SK-N-SH treated with all-trans-retinoic acid at 6 μM for 48 hours (cell line): Measurements from ENCODE around the gene PLS3.
"Not testable (repeated sequence)": the region's sequence is repeated elsewhere in the genome, so short reads cannot be mapped to it uniquely, and the experiment has no call there.

Experiments
- BACH2 ChIP-seq: fragments of 250-450 bp; sonication (Bioruptor Pico); IDR thresholded peaks from 2 replicates; pipeline ENCODE4 v1.9.0; 2021; ENCODE audit warnings: mild to moderate bottlenecking, borderline replicate concordance
- ESRRG ChIP-seq: fragments of 250-450 bp; sonication (Bioruptor Pico); IDR thresholded peaks from 2 replicates; pipeline ENCODE4 v1.6.1; 2021; ENCODE audit warnings: mild to moderate bottlenecking
- SNAI2 ChIP-seq: fragments of 250-450 bp; sonication (Bioruptor Pico); IDR thresholded peaks from 2 replicates; pipeline ENCODE4 v1.5.0; 2020; ENCODE audit warnings: mild to moderate bottlenecking, moderate library complexity
- ZFP30 ChIP-seq: fragments of 450-650 bp; formaldehyde crosslinking; IDR thresholded peaks from 2 replicates; pipeline ENCODE4 v1.5.0; 2022; ENCODE audit warnings: mild to moderate bottlenecking, moderate library complexity
- TF ChIP-seq, protein P1 (sequence below): fragments of 250-450 bp; sonication (Bioruptor Pico); IDR thresholded peaks from 2 replicates; pipeline ENCODE4 v1.8.0; 2020; ENCODE audit warnings: mild to moderate bottlenecking, moderate library complexity, borderline replicate concordance
- TF ChIP-seq, protein P2 (sequence below): fragments of 250-450 bp; sonication (Bioruptor Pico); IDR thresholded peaks from 2 replicates; pipeline ENCODE4 v1.8.0; 2021; ENCODE audit warnings: low read depth, mild to moderate bottlenecking, moderate library complexity, borderline replicate concordance

DNA sequence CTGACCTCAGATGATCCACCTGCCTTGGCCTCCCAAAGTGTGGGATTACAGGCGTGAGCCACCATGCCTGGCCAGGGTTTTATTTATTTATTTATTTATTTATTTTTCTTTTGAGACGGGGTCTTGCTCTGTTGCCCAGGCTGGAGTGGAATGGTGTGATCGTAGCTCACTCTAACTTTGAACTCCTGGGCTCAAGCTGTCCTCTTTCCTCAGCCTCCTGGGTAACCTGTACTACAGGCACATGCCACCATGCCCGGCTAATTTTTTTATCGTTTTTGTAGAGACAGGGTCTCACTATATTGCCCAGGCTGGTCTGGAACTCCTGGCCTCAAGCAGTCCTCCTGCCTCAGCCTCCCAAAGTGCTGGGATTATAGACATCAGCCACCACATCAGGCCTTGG is 72.4 kb downstream of the PLS3 start:
- TF ChIP-seq, protein P1, sequence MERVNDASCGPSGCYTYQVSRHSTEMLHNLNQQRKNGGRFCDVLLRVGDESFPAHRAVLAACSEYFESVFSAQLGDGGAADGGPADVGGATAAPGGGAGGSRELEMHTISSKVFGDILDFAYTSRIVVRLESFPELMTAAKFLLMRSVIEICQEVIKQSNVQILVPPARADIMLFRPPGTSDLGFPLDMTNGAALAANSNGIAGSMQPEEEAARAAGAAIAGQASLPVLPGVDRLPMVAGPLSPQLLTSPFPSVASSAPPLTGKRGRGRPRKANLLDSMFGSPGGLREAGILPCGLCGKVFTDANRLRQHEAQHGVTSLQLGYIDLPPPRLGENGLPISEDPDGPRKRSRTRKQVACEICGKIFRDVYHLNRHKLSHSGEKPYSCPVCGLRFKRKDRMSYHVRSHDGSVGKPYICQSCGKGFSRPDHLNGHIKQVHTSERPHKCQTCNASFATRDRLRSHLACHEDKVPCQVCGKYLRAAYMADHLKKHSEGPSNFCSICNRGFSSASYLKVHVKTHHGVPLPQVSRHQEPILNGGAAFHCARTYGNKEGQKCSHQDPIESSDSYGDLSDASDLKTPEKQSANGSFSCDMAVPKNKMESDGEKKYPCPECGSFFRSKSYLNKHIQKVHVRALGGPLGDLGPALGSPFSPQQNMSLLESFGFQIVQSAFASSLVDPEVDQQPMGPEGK (CRISPR knock-in tag), result not testable (repeated sequence)
- not testable (repeated sequence) for TF ChIP-seq ESRRG (CRISPR knock-in tag); BACH2 (CRISPR knock-in tag); ZFP30; SNAI2 (CRISPR knock-in tag)
- TF ChIP-seq, protein P2, sequence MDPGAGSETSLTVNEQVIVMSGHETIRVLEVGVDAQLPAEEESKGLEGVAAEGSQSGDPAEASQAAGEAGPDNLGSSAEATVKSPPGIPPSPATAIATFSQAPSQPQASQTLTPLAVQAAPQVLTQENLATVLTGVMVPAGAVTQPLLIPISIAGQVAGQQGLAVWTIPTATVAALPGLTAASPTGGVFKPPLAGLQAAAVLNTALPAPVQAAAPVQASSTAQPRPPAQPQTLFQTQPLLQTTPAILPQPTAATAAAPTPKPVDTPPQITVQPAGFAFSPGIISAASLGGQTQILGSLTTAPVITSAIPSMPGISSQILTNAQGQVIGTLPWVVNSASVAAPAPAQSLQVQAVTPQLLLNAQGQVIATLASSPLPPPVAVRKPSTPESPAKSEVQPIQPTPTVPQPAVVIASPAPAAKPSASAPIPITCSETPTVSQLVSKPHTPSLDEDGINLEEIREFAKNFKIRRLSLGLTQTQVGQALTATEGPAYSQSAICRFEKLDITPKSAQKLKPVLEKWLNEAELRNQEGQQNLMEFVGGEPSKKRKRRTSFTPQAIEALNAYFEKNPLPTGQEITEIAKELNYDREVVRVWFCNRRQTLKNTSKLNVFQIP (CRISPR knock-in tag), result not testable (repeated sequence)
